22Rv1 (cell line): Measurements from ENCODE around the gene RAB6B.
"Not testable (repeated sequence)": the region's sequence is repeated elsewhere in the genome, so short reads cannot be mapped to it uniquely, and the experiment has no call there.

Source experiments
- H3K27ac ChIP-seq: fragments of 450-650 bp; 2 replicates; pipeline ENCODE4 v1.5.1; 2017
- ZFX ChIP-seq: fragments of 450-650 bp; IDR thresholded peaks from 2 replicates; pipeline ENCODE4 v1.6.1; 2017; ENCODE audit warnings: antibody characterized with exemption, borderline replicate concordance
- TF ChIP-seq, protein P1 (sequence below): fragments of 450-650 bp; IDR thresholded peaks from 2 replicates; pipeline ENCODE4 v1.5.1; 2017; ENCODE audit warnings: mild to moderate bottlenecking

The RAB6B gene

DNA sequence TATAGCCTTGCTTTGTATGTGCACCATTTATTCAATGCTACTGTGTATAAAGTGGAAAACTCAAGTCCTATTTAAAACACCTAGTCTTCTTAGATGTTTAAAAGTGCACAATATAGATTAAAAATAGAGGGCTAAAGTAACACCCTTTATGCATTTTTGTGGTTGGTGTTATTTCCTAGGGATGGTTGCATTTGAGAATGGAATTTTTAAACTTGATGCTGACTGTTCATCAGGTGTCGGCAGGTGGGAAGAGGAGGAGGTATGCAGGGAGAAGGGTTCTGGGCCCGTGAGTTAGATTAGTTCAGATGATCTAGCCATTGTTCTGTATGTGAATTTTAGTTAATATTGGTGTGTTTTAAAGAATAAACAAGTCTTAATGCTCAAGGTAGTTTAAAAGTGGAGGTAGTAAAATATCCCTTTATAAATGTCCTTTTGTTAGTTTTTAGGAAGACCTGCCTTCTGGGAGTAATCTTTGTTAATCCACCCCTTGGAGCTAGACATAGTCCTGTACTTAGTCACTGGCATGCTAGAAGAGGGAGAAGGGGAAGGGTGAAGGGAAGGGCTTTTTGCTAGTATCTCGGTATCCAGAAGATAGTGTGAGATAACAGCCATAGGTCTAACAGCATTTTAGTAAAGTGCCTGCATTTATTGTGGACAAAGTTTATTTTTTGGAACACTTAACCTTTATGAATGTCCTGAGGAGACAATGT is 98.1 kb downstream of the RAB6B start:
- no peak overlapping the region for H3K27ac ChIP-seq
- TF ChIP-seq, protein P1, sequence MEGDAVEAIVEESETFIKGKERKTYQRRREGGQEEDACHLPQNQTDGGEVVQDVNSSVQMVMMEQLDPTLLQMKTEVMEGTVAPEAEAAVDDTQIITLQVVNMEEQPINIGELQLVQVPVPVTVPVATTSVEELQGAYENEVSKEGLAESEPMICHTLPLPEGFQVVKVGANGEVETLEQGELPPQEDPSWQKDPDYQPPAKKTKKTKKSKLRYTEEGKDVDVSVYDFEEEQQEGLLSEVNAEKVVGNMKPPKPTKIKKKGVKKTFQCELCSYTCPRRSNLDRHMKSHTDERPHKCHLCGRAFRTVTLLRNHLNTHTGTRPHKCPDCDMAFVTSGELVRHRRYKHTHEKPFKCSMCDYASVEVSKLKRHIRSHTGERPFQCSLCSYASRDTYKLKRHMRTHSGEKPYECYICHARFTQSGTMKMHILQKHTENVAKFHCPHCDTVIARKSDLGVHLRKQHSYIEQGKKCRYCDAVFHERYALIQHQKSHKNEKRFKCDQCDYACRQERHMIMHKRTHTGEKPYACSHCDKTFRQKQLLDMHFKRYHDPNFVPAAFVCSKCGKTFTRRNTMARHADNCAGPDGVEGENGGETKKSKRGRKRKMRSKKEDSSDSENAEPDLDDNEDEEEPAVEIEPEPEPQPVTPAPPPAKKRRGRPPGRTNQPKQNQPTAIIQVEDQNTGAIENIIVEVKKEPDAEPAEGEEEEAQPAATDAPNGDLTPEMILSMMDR, result no peak
- no peak for TF ChIP-seq ZFX

DNA sequence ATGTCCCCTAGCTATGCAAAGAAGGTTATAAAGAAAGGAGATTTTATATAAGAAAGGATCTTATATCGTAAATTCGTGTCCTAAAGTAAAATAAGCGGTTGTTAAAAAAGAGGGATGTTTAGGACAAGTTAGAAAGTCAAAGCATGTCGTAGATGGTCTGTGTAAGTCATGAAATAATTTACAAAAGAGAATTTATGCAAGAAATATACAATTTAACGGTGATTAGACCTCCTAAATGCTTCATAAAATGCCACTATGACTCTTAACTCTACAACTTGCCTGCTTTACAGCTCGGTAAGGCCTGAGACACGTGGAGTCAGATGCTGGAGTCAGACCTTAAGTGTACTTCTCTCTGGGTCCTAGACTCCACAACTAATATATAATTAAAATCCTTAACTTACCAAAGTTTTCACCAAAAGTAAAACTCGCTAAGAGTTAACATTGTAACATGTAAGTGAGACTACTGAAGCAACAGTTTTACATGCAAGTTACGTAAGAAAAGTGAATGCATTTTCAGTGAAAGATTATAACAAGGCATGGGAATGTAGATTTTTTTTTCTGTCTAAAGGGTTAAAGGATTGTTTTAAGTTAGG is 103.4 kb downstream of the RAB6B start:
- no peak for TF ChIP-seq ZFX
- TF ChIP-seq, protein P1, result no peak
- H3K27ac ChIP-seq, result no peak overlapping the region

DNA sequence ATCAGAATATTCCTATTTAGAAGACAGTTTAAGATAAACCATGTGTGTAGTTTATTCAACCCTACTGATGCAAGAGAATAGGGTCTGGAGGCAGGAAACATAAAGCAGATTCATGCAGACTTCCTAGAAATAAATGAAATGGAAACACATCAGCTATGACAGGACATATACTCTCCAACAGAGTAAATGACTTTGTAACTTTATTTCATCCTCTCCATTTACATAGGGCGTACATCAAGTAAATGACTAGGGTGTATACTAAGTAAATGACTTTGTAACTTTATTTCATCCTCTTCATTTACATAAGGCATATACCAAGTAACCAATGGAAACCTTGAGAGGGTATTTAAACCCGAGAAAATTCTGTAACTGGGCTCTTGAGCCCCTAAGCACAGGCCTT is 107.7 kb downstream of the RAB6B start:
- H3K27ac ChIP-seq, result no peak overlapping the region
- no peak for TF ChIP-seq ZFX
- TF ChIP-seq, protein P1, result no peak

DNA sequence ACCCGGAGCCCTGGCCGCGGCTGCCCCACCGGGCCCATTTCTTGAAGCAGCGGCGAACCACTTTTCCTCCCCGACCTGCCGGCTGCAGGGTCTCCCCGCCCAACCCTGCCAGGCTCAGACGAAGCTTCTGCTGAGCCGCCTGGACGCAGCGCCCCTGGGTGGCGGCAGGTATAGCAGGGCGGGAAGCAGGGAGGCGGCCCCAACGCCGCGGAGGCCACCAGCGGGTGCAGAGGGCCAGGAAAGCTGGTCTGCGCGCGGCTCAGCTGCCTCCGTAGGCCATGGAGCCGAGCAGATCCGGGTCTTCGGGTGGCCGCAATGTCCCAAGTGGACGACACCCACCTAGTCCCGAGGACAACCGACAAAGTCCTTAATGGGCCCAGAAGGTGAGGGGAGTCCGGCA is 111.9 kb downstream of the RAB6B start:
- no peak overlapping the region for H3K27ac ChIP-seq
- TF ChIP-seq, protein P1, result no peak
- TF ChIP-seq ZFX, result no peak

DNA sequence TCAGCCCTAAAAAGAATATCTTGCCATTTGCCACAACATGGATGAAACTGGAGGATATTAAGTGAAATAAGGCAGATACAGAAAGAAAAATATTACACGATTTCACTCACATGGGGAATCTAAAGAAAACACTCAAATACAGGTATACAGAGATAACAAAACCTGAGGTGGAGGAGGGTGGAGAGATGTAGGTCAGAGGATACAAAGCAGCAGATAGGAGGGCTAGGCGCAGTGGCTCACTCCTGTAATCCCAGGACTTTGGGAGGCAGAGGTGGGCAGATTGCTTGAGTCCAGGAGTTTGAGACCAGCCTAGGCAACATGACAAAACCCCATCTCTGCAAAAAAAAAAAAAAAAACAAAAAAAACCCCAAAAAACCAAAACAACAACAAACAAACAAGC is 113.2 kb downstream of the RAB6B start:
- TF ChIP-seq ZFX, result no peak
- TF ChIP-seq, protein P1, result no peak
- no peak overlapping the region for H3K27ac ChIP-seq

DNA sequence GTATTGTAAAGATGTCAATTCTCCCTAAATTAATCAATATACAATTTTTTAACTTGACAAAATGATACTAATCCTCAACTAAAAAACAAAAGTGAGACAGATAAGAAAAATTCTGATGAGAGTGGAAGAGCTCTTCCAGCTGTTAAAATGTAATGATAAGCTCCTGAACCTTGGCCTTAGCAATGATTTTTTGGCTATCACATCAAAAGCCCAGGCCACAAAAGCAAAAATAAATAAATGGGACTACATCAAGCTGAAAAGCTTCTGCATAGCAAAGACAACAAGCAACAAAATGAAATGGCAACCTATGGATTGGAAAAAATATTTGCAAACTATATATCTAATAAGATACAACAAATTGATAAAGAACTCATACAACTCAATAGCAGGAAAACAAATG is 114.1 kb downstream of the RAB6B start:
- TF ChIP-seq ZFX, result no peak
- TF ChIP-seq, protein P1, result no peak
- H3K27ac ChIP-seq, result no peak overlapping the region

DNA sequence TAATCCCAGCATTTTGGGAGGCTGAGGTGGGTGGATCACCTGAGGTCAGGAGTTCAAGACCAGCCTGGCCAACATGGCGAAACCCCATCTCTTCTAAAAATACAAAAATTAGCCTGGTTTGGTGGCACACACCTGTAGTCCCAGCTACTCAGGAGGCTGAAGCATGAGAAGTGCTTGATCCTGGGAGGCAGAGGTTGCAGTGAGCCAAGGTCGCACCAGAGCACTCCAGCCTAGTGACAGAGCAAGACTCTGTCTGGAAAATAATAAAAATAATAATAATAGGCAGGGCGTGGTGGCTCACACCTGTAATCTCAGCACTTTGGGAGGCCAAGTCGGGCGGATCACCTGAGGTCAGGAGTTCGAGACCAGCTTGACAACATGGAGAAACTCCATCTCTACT is 114.9 kb downstream of the RAB6B start:
- H3K27ac ChIP-seq, result not testable (repeated sequence)

DNA sequence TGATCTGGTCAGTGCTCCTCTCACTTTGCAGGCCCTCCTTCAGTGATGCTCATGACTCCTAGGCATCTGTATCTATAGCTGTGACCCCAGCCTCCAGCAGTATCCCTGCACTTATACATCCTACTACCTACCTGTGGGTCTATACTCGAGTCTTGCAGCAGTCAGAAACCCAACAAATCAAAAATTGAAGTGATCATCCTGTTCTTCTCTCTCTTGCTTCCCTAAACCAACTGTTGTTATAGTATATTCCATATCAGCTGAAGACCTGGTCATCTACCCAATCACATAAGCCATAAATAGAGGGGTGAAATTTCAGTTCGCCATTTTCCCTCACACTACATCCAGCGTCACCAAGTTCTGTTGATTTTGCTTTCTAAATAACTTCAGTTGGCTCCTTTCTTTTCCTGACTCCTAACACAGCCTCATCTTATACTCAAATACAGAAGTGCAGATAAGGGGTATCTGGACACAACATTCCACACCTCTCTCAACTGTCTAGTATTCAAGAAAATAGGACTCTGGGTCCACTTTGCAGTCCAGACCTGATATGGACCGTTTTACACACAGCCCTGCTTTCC is 116.0 kb downstream of the RAB6B start:
- H3K27ac ChIP-seq, result no peak overlapping the region
- TF ChIP-seq ZFX, result no peak
- TF ChIP-seq, protein P1, result no peak
